Psoas muscle (tissue), 8 donors: ENCODE results near the gene CHRM3. TPM values are rescaled to one million over a fixed set of nuclear protein-coding genes. Genes with fewer than 3 reads are reported as not detected.

Experiments used
- ATAC-seq, 4 donors: fragments of 200-7000 bp; cut with Tn5 transposase; one replicate each; pipeline ENCODE4 v1.9.1; 2020; ENCODE audit warnings: moderate library complexity in 3 of 4, mild to moderate bottlenecking in 2 of 4
- DNase-seq, 2 donors: peaks; one replicate each; pipeline ENCODE4 v3.0.0-alpha.2; 2020
- H3K27ac ChIP-seq: fragments of 200-600 bp; one replicate; pipeline ENCODE4 v1.8.0; 2022
- H3K27me3 ChIP-seq, 3 donors: fragments of 200-600 bp in 1 of 3; one replicate each; pipeline versions ENCODE4 v1.6.1 to v1.8.0; 2013 to 2022; ENCODE audit warnings: low read length in 2 of 3, mild to moderate bottlenecking in 2 of 3, moderate library complexity in 1 of 3; ENCODE audit not compliant: insufficient read depth in 3 of 3
- H3K36me3 ChIP-seq, 2 donors: fragments of 200-600 bp in 1 of 2; one replicate each; pipeline versions ENCODE4 v1.6.1 to v1.8.0; 2013 to 2022; ENCODE audit warnings: low read depth in 1 of 2, mild to moderate bottlenecking in 1 of 2, moderate library complexity in 1 of 2; ENCODE audit not compliant: insufficient read depth in 1 of 2
- H3K4me1 ChIP-seq: fragments of 200-600 bp; one replicate; pipeline ENCODE4 v1.8.0; 2022
- H3K4me3 ChIP-seq: fragments of 200-600 bp; one replicate; pipeline ENCODE4 v1.8.0; 2022; ENCODE audit warnings: mild to moderate bottlenecking
- H3K9me3 ChIP-seq: fragments of 200-600 bp; one replicate; pipeline ENCODE4 v1.8.0; 2022
- CTCF ChIP-seq: fragments of 200-600 bp; IDR thresholded peaks from one replicate; pipeline ENCODE4 v1.8.0; 2022; ENCODE audit warnings: antibody characterized with exemption
- WGBS, 3 donors: extraction: QIAGEN DNeasy Blood & Tissue Kit; methylation state at CpG; one replicate each; pipeline versions ENCODE4 v1.1.6 to v1.1.7; 2013; 5-methylcytosine and 5-hydroxymethylcytosine counted together
- intact Hi-C, 2 donors: fragments of 100-400 bp; cut with DNase I; formaldehyde crosslinking; loops; one replicate each; pipeline versions ENCODE4 v1.11.0 to v1.14.2; 2022
- polyA plus RNA-seq, 3 donors: library from polyadenylated mRNA; stranded (reverse); fragments of 200-250 nt; gene quantifications; one replicate each; pipeline ENCODE4 v1.2.3, GENCODE V29; 2013
- total RNA-seq, 4 donors: library from RNA; stranded (reverse); fragmentation: NEBNext Ultra II Directional in 2 of 4; extraction: Animal tissue kit (Norgen Biotek cat#: 25700) in 2 of 4; gene quantifications; one replicate each; pipeline versions ENCODE4 v1.2.1 to v1.2.4, GENCODE V29; 2021 to 2023
- donor health status: healthy with polysubstance abuse.
- donor health status: DM: no; HTN: no; CAD: no; lungs with moderate emphysema.
- donor health status: Bipolar disorder and iron deficiency.
- donor health status: healthy.
- donor health status: DM: yes; HTN: yes; CAD: no.
- donor health status: DM: no; HTN: no; CAD: no.
- donor health status: DM: no; HTN: no; CAD: no.
- donor health status: DM: yes; HTN: yes; CAD: no.

The CHRM3 gene
- total and polyA plus RNA-seq, 7 donors, result 0.02 to 0.32 (median 0.06) TPM; not detected in 1

GRCh38 chr1:239349699-239350098 is 36.7 kb upstream of the CHRM3 start:
- H3K27me3 ChIP-seq, result no peaks in the 10 kb centered on the region
- no peak for TF ChIP-seq CTCF
- H3K4me3 ChIP-seq, result no peak overlapping the region
- intact Hi-C loops, result no loop called here
- no peaks in the 10 kb centered on the region for H3K4me1 ChIP-seq
- H3K27ac ChIP-seq, result no peak overlapping the region
- WGBS, 3 donors, result 87 to 94% (median 87%) methylated on average over 6 of the region's 6 CpGs
- no peak for DNase-seq
- ATAC-seq, result no peak
- H3K36me3 ChIP-seq, result no peaks in the 10 kb centered on the region
- no peaks in the 10 kb centered on the region for H3K9me3 ChIP-seq

DNA sequence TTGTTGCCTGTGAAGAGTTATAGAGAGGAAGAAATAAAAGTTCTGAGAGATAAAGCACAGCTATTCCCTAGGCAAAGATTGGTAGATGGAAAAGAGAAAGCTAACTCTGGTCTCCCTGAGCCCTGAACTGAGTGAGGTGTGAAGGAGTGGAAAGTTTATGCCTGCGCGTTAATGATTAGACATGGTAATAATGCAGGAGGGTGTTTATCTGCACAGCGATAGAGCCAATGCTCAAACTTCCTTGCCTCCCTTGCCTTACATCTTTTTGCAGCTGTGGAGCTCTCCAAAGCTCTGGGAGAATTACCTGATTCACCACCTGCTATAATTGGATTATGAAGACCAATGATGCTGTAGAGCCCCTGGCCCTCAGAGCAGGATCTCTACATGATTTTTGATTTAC is 32.8 kb upstream of the CHRM3 start:
- ATAC-seq, result no peak
- no peak for TF ChIP-seq CTCF
- intact Hi-C loops, result no loop called here
- Histone ChIP-seq H3K36me3 (no peaks in the 10 kb centered on the region), H3K27ac (no peak overlapping the region), H3K4me1 (no peaks in the 10 kb centered on the region), H3K9me3 (no peaks in the 10 kb centered on the region), H3K27me3 (peaks cover 0 to 3% (median 0%) of the 10 kb centered on the region in 3 donors), H3K4me3 (no peak overlapping the region)
- no peak for DNase-seq
- 35 to 43% (median 38%) methylated on average over 3 of the region's 3 CpGs for WGBS, 3 donors

DNA sequence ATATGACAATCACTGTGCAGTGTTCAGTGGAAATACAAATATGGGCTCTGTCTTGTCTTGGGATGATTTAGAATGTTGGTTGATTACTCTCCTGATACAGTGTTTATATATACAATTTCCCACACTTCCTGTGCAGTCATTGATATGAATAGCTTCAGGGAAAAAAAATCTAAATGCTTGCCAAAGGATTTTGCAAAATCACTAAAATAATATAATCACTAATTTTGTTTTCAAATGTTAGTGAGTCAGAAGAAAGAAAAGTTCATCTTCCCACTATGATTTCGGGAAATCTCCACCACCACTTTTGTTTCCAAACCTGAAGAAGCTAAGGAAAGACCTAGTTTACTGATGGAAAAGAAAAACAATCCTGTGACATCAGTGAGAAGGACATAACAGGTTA is 32.1 kb upstream of the CHRM3 start:
- no peaks in the 10 kb centered on the region for H3K9me3 ChIP-seq
- no peak overlapping the region for H3K27ac ChIP-seq
- no peak overlapping the region for H3K4me3 ChIP-seq
- intact Hi-C loops, result no loop called here
- no peaks in the 10 kb centered on the region for H3K36me3 ChIP-seq
- H3K4me1 ChIP-seq, result no peaks in the 10 kb centered on the region
- TF ChIP-seq CTCF, result no peak
- WGBS, 3 donors, result 65 to 73% (median 65%) methylated on average over 1 of the region's 1 CpG
- no peak for DNase-seq
- peaks cover 0 to 3% (median 0%) of the 10 kb centered on the region in 3 donors for H3K27me3 ChIP-seq
- ATAC-seq, result no peak

GRCh38 chr1:239357867-239358266 is 28.5 kb upstream of the CHRM3 start:
- WGBS, 3 donors, result 84 to 87% (median 85%) methylated on average over 2 of the region's 2 CpGs
- H3K27me3 ChIP-seq, result peaks cover 0 to 3% (median 0%) of the 10 kb centered on the region in 3 donors
- no peak for DNase-seq
- no peak for TF ChIP-seq CTCF
- no peaks in the 10 kb centered on the region for H3K4me1 ChIP-seq
- H3K36me3 ChIP-seq, result no peaks in the 10 kb centered on the region
- no peak for ATAC-seq
- intact Hi-C loops, result no loop called here
- no peaks in the 10 kb centered on the region for H3K9me3 ChIP-seq
- H3K27ac ChIP-seq, result no peak overlapping the region
- no peak overlapping the region for H3K4me3 ChIP-seq

DNA sequence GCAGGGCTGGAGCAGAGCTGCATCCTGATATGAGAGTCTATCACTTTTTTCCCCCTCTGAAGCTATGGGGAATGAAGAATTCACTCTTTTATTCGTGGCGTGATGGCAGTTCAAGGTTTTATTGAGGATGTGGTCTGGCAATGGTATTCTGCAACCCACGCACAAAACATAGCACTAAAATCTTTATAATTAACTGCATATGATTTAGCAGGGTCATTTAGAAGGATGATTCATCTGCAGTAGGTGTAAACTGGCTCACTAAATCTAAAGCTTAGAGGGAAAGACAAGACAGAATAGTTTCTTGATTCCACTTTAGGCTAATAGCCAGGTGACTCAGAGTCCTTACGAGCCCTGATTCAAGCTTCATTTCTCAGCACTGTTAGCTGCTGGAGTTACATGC is 25.0 kb upstream of the CHRM3 start:
- DNase-seq, result no peak
- H3K4me1 ChIP-seq, result no peaks in the 10 kb centered on the region
- 47 to 60% (median 49%) methylated on average over 4 of the region's 4 CpGs for WGBS, 3 donors
- intact Hi-C loops, result no loop called here
- no peaks in the 10 kb centered on the region for H3K27me3 ChIP-seq
- TF ChIP-seq CTCF, result no peak
- ATAC-seq, result no peak
- H3K27ac ChIP-seq, result no peak overlapping the region
- no peak overlapping the region for H3K4me3 ChIP-seq
- H3K36me3 ChIP-seq, result no peaks in the 10 kb centered on the region
- H3K9me3 ChIP-seq, result no peaks in the 10 kb centered on the region
